CD4-positive, alpha-beta memory T cell (primary cell): Measurements from ENCODE around the gene GNPTG. TPM values are rescaled to one million over a fixed set of nuclear protein-coding genes. Genes with fewer than 3 reads are reported as not detected.

Source experiments
- CTCF ChIA-PET: fragments of 350-600 bp; sonication (Branson Sonifier 250); formaldehyde crosslinking; loops from one replicate; lab custom pipeline; 2021; ENCODE audit warnings: inconsistent platforms; ENCODE audit not compliant: partially characterized antibody; lab: Charles Lee
- POLR2A ChIA-PET: fragments of 350-600 bp; sonication (Branson Sonifier 250); formaldehyde crosslinking; loops from one replicate; lab custom pipeline; 2021; ENCODE audit not compliant: partially characterized antibody; lab: Charles Lee
- DNase-seq, 5 donors: peaks; one replicate each; pipeline versions ENCODE4 v3.0.0 to v3.0.0-alpha.2; 2020 to 2022; ENCODE audit warnings: mixed read lengths in 1 of 5
- H3K27ac ChIP-seq: one replicate; pipeline ENCODE4 v1.7.0; 2013; ENCODE audit warnings: low read depth, low read length
- H3K27me3 ChIP-seq: 2 replicates; pipeline ENCODE4 v1.7.0; 2013; ENCODE audit warnings: mild to moderate bottlenecking, low read length, moderate library complexity; ENCODE audit not compliant: insufficient read depth
- H3K36me3 ChIP-seq: 2 replicates; pipeline ENCODE4 v1.7.0; 2013; ENCODE audit warnings: mild to moderate bottlenecking, low read length, moderate library complexity; ENCODE audit not compliant: insufficient read depth
- H3K4me1 ChIP-seq: 2 replicates; pipeline ENCODE4 v1.7.0; 2013; ENCODE audit warnings: mild to moderate bottlenecking, low read length, moderate library complexity; ENCODE audit not compliant: insufficient read depth
- H3K4me3 ChIP-seq, 2 donors: one replicate each; pipeline ENCODE4 v1.7.0; 2013; ENCODE audit warnings: low read length in 2 of 2, mild to moderate bottlenecking in 1 of 2
- H3K9me3 ChIP-seq, 2 donors: one replicate each; pipeline ENCODE4 v1.7.0; 2013; ENCODE audit warnings: low read length in 2 of 2, control low read depth in 1 of 2; ENCODE audit not compliant: control insufficient read depth in 1 of 2
- H3K27ac Mint-ChIP-seq, 7 donors: one replicate each; pipeline ENCODE4 v1.8.0; 2020 to 2021; ENCODE audit warnings: mixed read lengths in 7 of 7, mild to moderate bottlenecking in 6 of 7, inconsistent platforms in 3 of 7, moderate library complexity in 3 of 7
- H3K27me3 Mint-ChIP-seq, 2 donors: one replicate each; pipeline ENCODE4 v1.8.0; 2020 to 2021; ENCODE audit warnings: mixed read lengths in 2 of 2
- H3K36me3 Mint-ChIP-seq, 2 donors: one replicate each; pipeline ENCODE4 v1.8.0; 2020 to 2021; ENCODE audit warnings: mixed read lengths in 2 of 2, inconsistent platforms in 1 of 2, mild to moderate bottlenecking in 1 of 2
- H3K4me1 Mint-ChIP-seq, 4 donors: one replicate each; pipeline ENCODE4 v1.8.0; 2020 to 2021; ENCODE audit warnings: mixed read lengths in 4 of 4, mild to moderate bottlenecking in 1 of 4
- H3K4me3 Mint-ChIP-seq, 8 donors: one replicate each; pipeline ENCODE4 v1.8.0; 2020 to 2021; ENCODE audit warnings: mixed read lengths in 8 of 8, mild to moderate bottlenecking in 7 of 8, moderate library complexity in 6 of 8, inconsistent platforms in 3 of 8
- H3K9me3 Mint-ChIP-seq, 8 donors: one replicate each; pipeline ENCODE4 v1.8.0; 2020 to 2021; ENCODE audit warnings: mixed read lengths in 8 of 8, mild to moderate bottlenecking in 5 of 8, inconsistent platforms in 3 of 8, moderate library complexity in 1 of 8
- intact Hi-C: fragments of 100-400 bp; cut with micrococcal nuclease; formaldehyde crosslinking; loops from one replicate; pipeline ENCODE4 v1.15.1; 2023
- polyA plus RNA-seq, 2 donors: library from polyadenylated mRNA; unstranded; fragments of 300-500 nt; fragmentation: Illumina TruSeq; gene quantifications; one replicate each; pipeline ENCODE4 v1.2.3, GENCODE V29; 2021
- total RNA-seq, 2 experiments: library from RNA; stranded (reverse); gene quantifications; one replicate each; pipeline ENCODE4 v1.2.3, GENCODE V29; 2021

Gene GNPTG
- total and polyA plus RNA-seq, 4 experiments from 2014 or later = 51.8 to 61.5 (median 56.2) TPM

DNA sequence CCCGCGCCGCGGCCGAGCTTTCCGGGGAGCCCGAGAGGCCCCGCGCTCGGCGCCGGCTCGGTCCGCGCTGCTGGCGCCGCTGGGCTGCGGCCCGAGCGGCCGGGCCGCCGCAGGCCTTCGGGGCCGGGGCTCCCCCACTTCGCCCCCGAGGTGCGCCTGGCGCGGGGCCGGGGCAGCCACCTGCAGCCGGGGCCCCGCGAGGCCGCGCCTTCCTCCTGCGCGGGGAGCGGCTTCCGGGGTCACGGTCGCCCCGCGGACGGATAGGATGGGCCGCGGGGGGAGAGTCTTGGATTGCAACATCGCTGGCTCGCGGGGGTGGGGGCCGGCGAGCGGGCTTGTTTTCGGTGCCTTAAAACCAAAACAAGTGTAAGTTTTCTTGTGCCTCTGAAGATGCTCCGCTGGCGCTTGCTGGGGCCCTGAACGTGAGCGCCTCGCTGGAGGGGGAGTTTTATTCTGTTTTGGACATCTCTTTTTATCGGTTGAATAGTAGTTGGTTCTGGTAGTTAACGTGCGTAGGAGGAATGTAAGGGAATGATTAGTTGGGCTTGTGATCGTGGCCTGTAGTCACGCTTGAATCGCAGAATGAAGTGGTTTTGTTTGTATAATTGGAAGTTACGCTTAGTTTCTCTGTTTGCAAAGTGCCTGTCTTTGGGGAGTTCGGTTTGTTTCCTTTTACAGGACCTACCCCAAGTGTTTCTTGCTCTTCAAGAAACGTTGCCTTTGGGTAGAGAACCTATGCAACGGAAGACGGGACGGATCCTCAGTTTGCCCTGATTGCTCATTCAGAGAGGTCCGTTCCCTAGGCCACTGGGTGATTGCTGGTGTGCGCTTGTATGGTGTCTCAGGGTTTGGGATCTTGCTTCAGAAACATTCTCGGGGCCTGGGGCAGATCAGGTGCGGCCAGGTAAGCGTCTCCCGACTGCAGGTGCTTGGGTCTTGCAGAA is 41.6 kb upstream of the GNPTG start:
- no peaks in the 10 kb centered on the region for H3K27me3 Mint-ChIP-seq
- peak overlapping the region; percentile 68 for H3K27ac ChIP-seq
- DNase-seq = peak; percentile 56 to 77 (median 62)
- H3K4me3 Mint-ChIP-seq = peak overlapping the region; percentile 89 to 100 (median 98)
- peak overlapping the region; percentile 68 to 97 for H3K4me3 ChIP-seq
- H3K4me1 Mint-ChIP-seq = peaks cover 15 to 39% (median 30%) of the 10 kb centered on the region in 4 donors
- H3K4me1 ChIP-seq = peaks cover 38% of the 10 kb centered on the region
- intact Hi-C loops = loop anchor here (1.0 to 10.0 kb wide), 7 partner anchors 33 to 633 kb away; partner anchors contain the start of genes CRAMP1, GNPTG, IFT140 and JPT2
- H3K36me3 ChIP-seq = peaks cover 22% of the 10 kb centered on the region
- H3K27me3 ChIP-seq = no peaks in the 10 kb centered on the region
- POLR2A ChIA-PET = interaction anchor here (0.6 to 2.2 kb wide), 15 partner anchors 16 to 1210 kb away, joined by 3 to 22 read pairs (median 6); partner anchors contain the start of genes AMDHD2, GNPTG, MAPK8IP3 and MSRB1
- no peaks in the 10 kb centered on the region for H3K9me3 Mint-ChIP-seq
- H3K36me3 Mint-ChIP-seq = peaks cover 9 to 30% of the 10 kb centered on the region in 2 donors
- peak overlapping the region; percentile 85 to 100 (median 97) for H3K27ac Mint-ChIP-seq
- CTCF ChIA-PET = no interaction called here
- H3K9me3 ChIP-seq = no peaks in the 10 kb centered on the region

DNA sequence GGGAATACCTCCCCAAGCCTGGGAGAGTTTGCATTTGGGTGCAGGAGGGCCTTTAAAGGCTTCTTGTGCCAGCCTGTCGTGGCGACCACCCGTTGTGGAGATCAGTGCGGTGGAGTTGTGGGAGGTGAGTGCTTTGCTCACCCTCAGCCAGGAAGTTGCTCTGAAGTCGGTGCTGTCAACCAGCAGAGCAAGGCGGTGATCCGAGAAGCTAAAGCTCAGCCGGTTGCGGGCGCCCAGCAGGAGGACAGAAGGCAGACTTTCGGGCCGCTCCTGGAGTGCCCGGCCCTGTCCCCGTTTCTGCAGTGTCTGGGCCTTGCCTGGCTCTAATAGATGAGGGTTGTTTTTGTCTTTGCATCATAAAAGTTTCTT is 40.9 kb upstream of the GNPTG start:
- H3K4me1 Mint-ChIP-seq = peaks cover 15 to 39% (median 30%) of the 10 kb centered on the region in 4 donors
- ChIA-PET CTCF (no interaction called here), POLR2A (interaction anchor here (0.9 to 2.2 kb wide), 2 partner anchors 22 to 31 kb away, joined by 4 to 6 read pairs; no protein-coding TSS in a partner anchor)
- peak overlapping the region; percentile 85 to 100 (median 97) for H3K27ac Mint-ChIP-seq
- H3K27ac ChIP-seq = peak overlapping the region; percentile 68
- H3K4me1 ChIP-seq = peaks cover 38% of the 10 kb centered on the region
- no peaks in the 10 kb centered on the region for H3K9me3 ChIP-seq
- intact Hi-C loops = loop anchor here (1.0 kb wide), 1 partner anchor 367 kb away; the partner anchor contains the start of gene JPT2
- H3K36me3 ChIP-seq = peaks cover 28% of the 10 kb centered on the region
- H3K4me3 ChIP-seq = peak overlapping the region; percentile 68 to 97
- peak overlapping the region; percentile 89 to 100 (median 98) for H3K4me3 Mint-ChIP-seq
- H3K9me3 Mint-ChIP-seq = no peaks in the 10 kb centered on the region
- DNase-seq = peak in 2 of 5 donors; percentile 35 to 60
- no peaks in the 10 kb centered on the region for H3K27me3 Mint-ChIP-seq
- H3K36me3 Mint-ChIP-seq = peaks cover 9 to 35% of the 10 kb centered on the region in 2 donors
- H3K27me3 ChIP-seq = no peaks in the 10 kb centered on the region

DNA sequence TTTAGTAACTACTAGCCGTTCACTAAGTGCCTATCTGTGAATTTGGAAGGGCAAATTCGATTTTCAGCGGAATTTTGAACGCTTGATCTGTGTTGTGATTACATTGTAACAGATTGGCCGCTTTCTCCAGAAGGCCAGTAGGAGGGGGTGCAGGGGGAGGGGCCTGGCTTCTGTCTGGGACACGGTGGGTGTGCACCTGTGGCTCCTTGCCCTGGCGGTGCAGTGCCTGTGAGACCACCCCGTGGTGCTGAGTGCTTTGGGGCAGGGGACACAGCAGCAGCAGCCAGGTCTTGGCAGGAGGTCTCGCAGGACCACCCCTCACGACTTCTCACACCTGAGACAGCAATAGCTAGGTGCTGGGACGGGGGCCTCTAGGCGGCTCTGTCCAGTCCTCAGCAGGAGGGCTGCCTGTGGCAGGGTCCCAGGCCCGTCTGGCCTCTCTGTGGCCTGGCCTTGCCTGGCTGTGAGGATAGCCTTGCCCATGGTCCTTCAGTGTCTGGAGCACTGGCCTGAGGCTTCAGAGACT is 40.5 kb upstream of the GNPTG start:
- DNase-seq = no peak
- intact Hi-C loops = no loop called here
- Mint-ChIP-seq H3K4me1 (peaks cover 15 to 39% (median 30%) of the 10 kb centered on the region in 4 donors), H3K27ac (peak overlapping the region in 6 of 7 donors; percentile 94 to 100 (median 98)), H3K27me3 (no peaks in the 10 kb centered on the region), H3K9me3 (no peaks in the 10 kb centered on the region), H3K36me3 (peaks cover 13 to 39% of the 10 kb centered on the region in 2 donors), H3K4me3 (peak overlapping the region; percentile 89 to 100 (median 98))
- ChIA-PET CTCF (no interaction called here), POLR2A (interaction anchor here (0.9 to 2.2 kb wide), 3 partner anchors 21 to 36 kb away, joined by 4 to 6 read pairs (median 4); no protein-coding TSS in a partner anchor)
- H3K36me3 ChIP-seq = peaks cover 33% of the 10 kb centered on the region
- peak overlapping the region; percentile 68 to 97 for H3K4me3 ChIP-seq
- H3K9me3 ChIP-seq = no peaks in the 10 kb centered on the region
- H3K4me1 ChIP-seq = peaks cover 38% of the 10 kb centered on the region
- H3K27me3 ChIP-seq = no peaks in the 10 kb centered on the region
- H3K27ac ChIP-seq = peak overlapping the region; percentile 68

DNA sequence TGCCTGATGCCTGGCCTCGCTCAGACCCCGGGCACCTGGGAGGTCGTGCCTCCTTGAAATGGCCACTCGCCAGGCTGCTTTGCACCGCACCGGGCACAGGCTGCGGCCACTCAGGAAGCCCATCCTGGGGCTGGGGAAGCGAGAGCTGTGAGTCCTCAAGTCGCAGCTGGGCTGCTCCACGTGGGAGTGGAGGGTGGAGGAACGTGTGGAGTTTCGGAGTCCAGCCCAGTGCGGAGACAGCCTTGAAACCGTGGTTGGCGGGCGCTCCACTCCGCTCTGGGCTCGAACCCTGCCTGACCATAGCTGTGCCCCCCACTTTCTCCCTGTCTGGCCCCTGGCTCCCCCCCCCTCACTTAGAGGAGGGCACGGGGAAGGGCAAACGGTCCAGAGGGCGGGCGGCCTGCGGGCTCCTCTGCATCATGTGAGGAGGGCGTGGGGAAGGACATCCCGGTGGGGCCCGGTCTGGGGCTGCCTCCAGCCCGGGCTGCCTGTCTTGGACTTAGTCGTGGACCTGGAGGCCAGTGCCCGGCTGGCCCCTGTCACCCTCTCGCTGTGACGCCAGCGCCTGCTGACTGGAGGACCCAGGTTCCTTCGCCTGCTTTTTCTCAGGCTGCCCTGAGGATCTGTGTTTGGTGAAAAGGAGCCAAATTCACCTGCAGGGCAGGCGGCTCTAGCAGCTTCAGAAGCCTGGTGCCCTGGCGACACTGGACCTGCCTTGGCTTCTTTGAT is 39.8 kb upstream of the GNPTG start:
- Mint-ChIP-seq H3K27ac (peak overlapping the region in 1 of 7 donors; percentile 94), H3K36me3 (peaks cover 19 to 45% of the 10 kb centered on the region in 2 donors), H3K4me3 (peak overlapping the region in 7 of 8 donors; percentile 22 to 99 (median 95)), H3K9me3 (no peaks in the 10 kb centered on the region), H3K27me3 (no peaks in the 10 kb centered on the region), H3K4me1 (peaks cover 15 to 39% (median 27%) of the 10 kb centered on the region in 4 donors)
- H3K4me1 ChIP-seq = peaks cover 38% of the 10 kb centered on the region
- ChIA-PET CTCF (no interaction called here), POLR2A (interaction anchor here (1.4 to 2.2 kb wide), 2 partner anchors 21 to 35 kb away, joined by 4 to 6 read pairs; no protein-coding TSS in a partner anchor)
- DNase-seq = no peak
- H3K4me3 ChIP-seq = peak overlapping the region in 1 of 2 donors; percentile 68
- H3K36me3 ChIP-seq = peaks cover 38% of the 10 kb centered on the region
- intact Hi-C loops = no loop called here
- H3K27me3 ChIP-seq = no peaks in the 10 kb centered on the region
- peak overlapping the region; percentile 68 for H3K27ac ChIP-seq
- no peaks in the 10 kb centered on the region for H3K9me3 ChIP-seq

DNA sequence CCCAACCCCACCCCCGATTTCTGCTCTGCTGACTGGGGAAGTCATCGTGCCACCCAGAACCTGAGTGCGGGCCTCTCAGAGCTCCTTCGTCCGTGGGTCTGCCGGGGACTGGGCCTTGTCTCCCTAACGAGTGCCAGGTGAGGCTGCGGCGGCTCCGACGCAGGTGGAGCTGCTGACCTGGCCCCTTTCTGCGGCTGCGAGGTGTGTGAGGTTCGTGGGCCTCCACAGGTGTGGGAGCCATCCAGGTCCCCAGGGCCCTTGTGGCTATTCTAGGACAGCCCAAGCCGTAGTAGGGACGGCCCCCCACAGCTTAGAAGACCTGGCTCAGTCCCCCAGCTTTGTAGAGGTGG is 39.3 kb upstream of the GNPTG start:
- Histone ChIP-seq H3K9me3 (no peaks in the 10 kb centered on the region), H3K36me3 (peaks cover 44% of the 10 kb centered on the region)
- no peak for DNase-seq

DNA sequence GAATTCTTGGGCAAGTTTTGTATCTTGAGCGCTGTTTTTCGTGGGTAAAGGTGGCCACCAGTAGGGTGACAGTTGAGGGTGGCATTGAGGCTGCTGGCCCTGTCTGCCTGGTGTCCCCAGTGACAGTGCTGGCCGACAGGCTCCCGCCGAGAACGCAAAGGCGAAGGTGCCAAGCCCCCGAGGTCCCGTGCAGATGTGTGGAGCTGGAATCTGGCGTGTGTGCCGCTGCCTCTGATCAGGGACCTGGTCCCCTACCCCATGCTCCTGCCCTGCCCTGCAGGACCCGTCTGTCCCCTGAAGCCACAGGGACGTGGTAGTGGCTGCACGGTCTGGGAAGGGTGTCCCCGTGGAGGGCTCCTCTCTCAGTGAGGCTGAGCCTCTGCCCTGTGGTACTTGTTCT is 38.8 kb upstream of the GNPTG start:
- ChIA-PET CTCF (no interaction called here), POLR2A (interaction anchor here (1.4 kb wide), 1 partner anchor 34 kb away, joined by 4 read pairs; no protein-coding TSS in a partner anchor)
- peak overlapping the region in 6 of 8 donors; percentile 25 to 95 (median 36) for H3K4me3 Mint-ChIP-seq
- DNase-seq = no peak
- Histone ChIP-seq H3K4me3 (no peak overlapping the region), H3K27me3 (no peaks in the 10 kb centered on the region), H3K27ac (peak overlapping the region; percentile 16), H3K4me1 (peaks cover 38% of the 10 kb centered on the region), H3K36me3 (peaks cover 48% of the 10 kb centered on the region), H3K9me3 (no peaks in the 10 kb centered on the region)
- no peaks in the 10 kb centered on the region for H3K27me3 Mint-ChIP-seq
- intact Hi-C loops = no loop called here
- peaks cover 15 to 39% (median 28%) of the 10 kb centered on the region in 4 donors for H3K4me1 Mint-ChIP-seq
- no peaks in the 10 kb centered on the region for H3K9me3 Mint-ChIP-seq
- peaks cover 27 to 54% of the 10 kb centered on the region in 2 donors for H3K36me3 Mint-ChIP-seq
- H3K27ac Mint-ChIP-seq = peak overlapping the region in 4 of 7 donors; percentile 36 to 73 (median 52)

More for the DNA sequence above, 39.3 kb upstream of the GNPTG start:
- CTCF ChIA-PET = no interaction called here
- peak overlapping the region; percentile 16 for H3K27ac ChIP-seq
- H3K27ac Mint-ChIP-seq = peak overlapping the region in 2 of 7 donors; percentile 36 to 42
- H3K4me1 Mint-ChIP-seq = peaks cover 15 to 39% (median 28%) of the 10 kb centered on the region in 4 donors
- POLR2A ChIA-PET = interaction anchor here (1.4 to 2.2 kb wide), 2 partner anchors 20 to 35 kb away, joined by 4 to 6 read pairs; no protein-coding TSS in a partner anchor
- peaks cover 22 to 50% of the 10 kb centered on the region in 2 donors for H3K36me3 Mint-ChIP-seq
- no peak overlapping the region for H3K4me3 ChIP-seq
- H3K9me3 Mint-ChIP-seq = no peaks in the 10 kb centered on the region
- peak overlapping the region in 7 of 8 donors; percentile 20 to 95 (median 42) for H3K4me3 Mint-ChIP-seq
- no peaks in the 10 kb centered on the region for H3K27me3 ChIP-seq
- intact Hi-C loops = no loop called here
- H3K4me1 ChIP-seq = peaks cover 38% of the 10 kb centered on the region
- no peaks in the 10 kb centered on the region for H3K27me3 Mint-ChIP-seq
